GM23248 (cell line): ENCODE results near the gene DMGDH. TPM values are rescaled to one million over a fixed set of nuclear protein-coding genes. Genes with fewer than 3 reads are reported as not detected.

Experiments used
- DNase-seq: peaks from one replicate; pipeline ENCODE4 v3.0.0-alpha.2; 2015
- H2AFZ ChIP-seq: fragments of 200-600 bp; sonication (generic); 2 replicates; pipeline ENCODE4 v1.6.1; 2016; ENCODE audit warnings: antibody characterized with exemption
- H3F3A ChIP-seq: fragments of 200-600 bp; sonication (generic); 2 replicates; pipeline ENCODE4 v1.6.1; 2016; ENCODE audit warnings: mild to moderate bottlenecking, antibody characterized with exemption, mixed run types; ENCODE audit not compliant: insufficient read depth
- H3K27ac ChIP-seq: fragments of 200-600 bp; sonication (generic); 2 replicates; pipeline ENCODE4 v1.5.1; 2016; ENCODE audit warnings: mild to moderate bottlenecking
- H3K27me3 ChIP-seq: fragments of 200-600 bp; sonication (generic); replicated peaks from 2 replicates; pipeline ENCODE4 v1.6.1; 2016; ENCODE audit warnings: mild to moderate bottlenecking; ENCODE audit not compliant: insufficient read depth
- H3K36me3 ChIP-seq: fragments of 200-600 bp; sonication (generic); 2 replicates; pipeline ENCODE4 v1.6.1; 2016; ENCODE audit warnings: low read depth, mild to moderate bottlenecking
- H3K4me1 ChIP-seq: fragments of 200-600 bp; sonication (generic); 2 replicates; pipeline ENCODE4 v1.6.1; 2016; ENCODE audit warnings: mild to moderate bottlenecking; ENCODE audit not compliant: insufficient read depth
- H3K4me2 ChIP-seq: fragments of 200-600 bp; sonication (generic); one replicate; pipeline ENCODE4 v1.6.1; 2016; ENCODE audit warnings: mild to moderate bottlenecking; ENCODE audit not compliant: unreplicated experiment
- H3K4me3 ChIP-seq: fragments of 200-600 bp; sonication (generic); 2 replicates; pipeline ENCODE4 v1.5.1; 2016; ENCODE audit warnings: mild to moderate bottlenecking
- H3K79me2 ChIP-seq: fragments of 200-600 bp; sonication (generic); 2 replicates; pipeline ENCODE4 v1.6.1; 2016; ENCODE audit warnings: mild to moderate bottlenecking; ENCODE audit not compliant: insufficient read depth
- H3K9ac ChIP-seq: fragments of 200-600 bp; sonication (generic); 2 replicates; pipeline ENCODE4 v1.6.1; 2016; ENCODE audit warnings: mild to moderate bottlenecking
- H3K9me2 ChIP-seq: fragments of 200-600 bp; sonication (generic); 2 replicates; pipeline ENCODE4 v1.6.1; 2016; ENCODE audit warnings: mixed run types, mild to moderate bottlenecking, moderate library complexity; ENCODE audit not compliant: insufficient read depth
- H3K9me3 ChIP-seq: fragments of 200-600 bp; sonication (generic); one replicate; pipeline ENCODE4 v1.6.1; 2017; ENCODE audit warnings: low read depth
- H4K20me1 ChIP-seq: fragments of 200-600 bp; sonication (generic); 2 replicates; pipeline ENCODE4 v1.6.0; 2016; ENCODE audit not compliant: insufficient read depth
- EZH2 ChIP-seq: fragments of 200-600 bp; sonication (generic); IDR thresholded peaks from 2 replicates; pipeline ENCODE4 v1.6.1; 2018; ENCODE audit warnings: antibody characterized with exemption, mild to moderate bottlenecking; ENCODE audit not compliant: insufficient read depth, poor library complexity, severe bottlenecking
- EZH2phosphoT487 ChIP-seq: fragments of 200-600 bp; sonication (generic); IDR thresholded peaks from 2 replicates; pipeline ENCODE4 v1.6.1; 2018; ENCODE audit warnings: antibody characterized with exemption, moderate library complexity, mild to moderate bottlenecking, low read depth; ENCODE audit not compliant: insufficient read depth
- WGBS, 2 experiments: methylation state at CpG; one replicate each; pipeline ENCODE4 v1.1.6; 2015 to 2017; ENCODE audit warnings: low lambda C conversion rate in 2 of 2, low coverage in 1 of 2; ENCODE audit errors: missing lambda C conversion rate in 2 of 2; 5-methylcytosine and 5-hydroxymethylcytosine counted together
- in situ Hi-C: fragments of 300-500 bp; cut with MboI; formaldehyde crosslinking; loops from 2 replicates; pipeline ENCODE4 v1.15.0; 2020
- polyA plus RNA-seq: library from polyadenylated mRNA; unstranded; fragments of >200 nt; fragmentation: Nextera tagmentation; extraction: Ambion mirVana; gene quantifications from 2 replicates; pipeline ENCODE4 v1.2.1, GENCODE V29; 2016
- total RNA-seq: library from RNA; depleted of rRNA; stranded (reverse); fragments of >200 nt; shearing (Covaris generic); gene quantifications from 2 replicates; pipeline ENCODE4 v1.2.3, GENCODE V29; 2014

DMGDH gene
- total and polyA plus RNA-seq, 2 experiments from 2014 or later = 1.5 to 1.6 TPM

DNA sequence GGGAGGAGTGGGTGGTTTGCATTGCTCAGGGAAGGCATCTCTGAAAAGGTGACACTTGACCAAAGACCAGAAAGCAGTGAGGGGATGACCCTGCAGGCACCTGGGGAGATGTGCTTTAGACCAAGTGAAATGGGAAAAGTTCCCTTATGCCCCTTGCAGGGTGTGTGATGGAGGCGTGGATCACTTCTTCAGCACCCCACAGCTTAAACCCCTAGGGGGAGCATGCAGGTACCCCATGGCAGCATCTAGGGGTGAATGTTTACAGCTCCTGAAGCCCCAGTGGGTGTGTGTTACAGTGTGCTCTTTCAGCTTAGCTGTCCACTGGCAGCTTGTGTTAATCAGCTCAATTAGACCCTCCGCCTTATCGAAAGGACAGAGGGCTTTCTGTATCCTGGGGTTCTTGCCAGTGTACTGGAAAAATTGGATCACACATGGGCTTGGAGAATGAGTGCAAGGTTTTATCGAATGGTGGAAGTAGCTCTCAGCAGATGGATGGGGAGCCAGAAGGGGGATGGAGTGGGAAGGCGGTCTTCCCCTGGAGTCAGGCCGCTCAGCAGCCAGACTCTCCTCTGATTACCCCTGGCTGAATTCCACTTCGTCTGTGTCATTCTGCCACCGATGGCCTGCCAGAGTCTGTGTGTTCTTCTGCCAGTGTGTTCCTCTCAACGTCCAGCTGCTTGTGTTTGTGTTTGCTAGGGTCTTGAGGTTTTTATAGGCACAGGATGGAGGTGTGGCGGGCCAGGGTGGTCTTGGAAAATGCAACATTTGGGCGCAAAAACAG is 6.4 kb upstream of the DMGDH start:
- no peak for TF ChIP-seq EZH2
- TF ChIP-seq EZH2phosphoT487 = no peak
- Histone ChIP-seq H3K36me3 (no peaks in the 10 kb centered on the region), H3K4me2 (no peak overlapping the region), H3K9me3 (no peaks in the 10 kb centered on the region), H4K20me1 (no peaks in the 10 kb centered on the region), H3F3A (peaks cover 3% of the 10 kb centered on the region; the same call in 1 of the 2 replicates), H3K27ac (no peak overlapping the region), H3K27me3 (no peaks in the 10 kb centered on the region), H2AFZ (no peak overlapping the region), H3K4me1 (0 out of 2 replicates have a peak, but pooled peaks cover 3% of the 10 kb centered on the region), H3K79me2 (no peaks in the 10 kb centered on the region), H3K9me2 (no peaks in the 10 kb centered on the region), H3K4me3 (no peak overlapping the region), H3K9ac (no peak overlapping the region)
- in situ Hi-C loops = no loop called here
- peak; percentile 43 for DNase-seq
- 59 to 64% methylated on average over 11 of the region's 11 CpGs for WGBS, 2 experiments

GRCh38 chr5:79074641-79075040 is 5.2 kb upstream of the DMGDH start:
- H3K79me2 ChIP-seq = no peaks in the 10 kb centered on the region
- DNase-seq = peak; percentile 72
- H3K4me1 ChIP-seq = 0 out of 2 replicates have a peak, but pooled peaks cover 3% of the 10 kb centered on the region
- in situ Hi-C loops = no loop called here
- H4K20me1 ChIP-seq = no peaks in the 10 kb centered on the region
- no peak overlapping the region for H3K9ac ChIP-seq
- no peak overlapping the region for H3K27ac ChIP-seq
- TF ChIP-seq EZH2phosphoT487 (no peak), EZH2 (no peak)
- no peak overlapping the region for H3K4me3 ChIP-seq
- H2AFZ ChIP-seq = no peak overlapping the region
- no peaks in the 10 kb centered on the region for H3K27me3 ChIP-seq
- H3K9me2 ChIP-seq = no peaks in the 10 kb centered on the region
- no peaks in the 10 kb centered on the region for H3K9me3 ChIP-seq
- 51 to 57% methylated on average over 6 of the region's 6 CpGs for WGBS, 2 experiments
- peaks cover 12% of the 10 kb centered on the region; the same call in 1 of the 2 replicates for H3F3A ChIP-seq
- H3K4me2 ChIP-seq = no peak overlapping the region
- H3K36me3 ChIP-seq = no peaks in the 10 kb centered on the region

- H3K36me3 ChIP-seq = no peaks in the 10 kb centered on the region
- in situ Hi-C loops = no loop called here
- H3K27ac ChIP-seq = peak overlapping the region; percentile 29
- H3K9me2 ChIP-seq = no peaks in the 10 kb centered on the region
- no peaks in the 10 kb centered on the region for H3K4me1 ChIP-seq
- peak overlapping the region; percentile 63 for H3K4me3 ChIP-seq
- peak; percentile 59 for DNase-seq
- H3K27me3 ChIP-seq = no peaks in the 10 kb centered on the region
- 8 to 9% methylated on average over 9 of the region's 9 CpGs for WGBS, 2 experiments
- H3K9ac ChIP-seq = peak overlapping the region; percentile 68
- H3F3A ChIP-seq = peaks cover 12% of the 10 kb centered on the region; the same call in 1 of the 2 replicates
- no peaks in the 10 kb centered on the region for H3K9me3 ChIP-seq
- H4K20me1 ChIP-seq = no peaks in the 10 kb centered on the region
- peak overlapping the region; percentile 92 for H2AFZ ChIP-seq
- H3K4me2 ChIP-seq = peak overlapping the region; percentile 49
- TF ChIP-seq EZH2phosphoT487 (no peak), EZH2 (no peak)
- H3K79me2 ChIP-seq = no peaks in the 10 kb centered on the region
Observed at GRCh38 chr5:79070350-79070667, 835 bp upstream of the DMGDH start.

DNA sequence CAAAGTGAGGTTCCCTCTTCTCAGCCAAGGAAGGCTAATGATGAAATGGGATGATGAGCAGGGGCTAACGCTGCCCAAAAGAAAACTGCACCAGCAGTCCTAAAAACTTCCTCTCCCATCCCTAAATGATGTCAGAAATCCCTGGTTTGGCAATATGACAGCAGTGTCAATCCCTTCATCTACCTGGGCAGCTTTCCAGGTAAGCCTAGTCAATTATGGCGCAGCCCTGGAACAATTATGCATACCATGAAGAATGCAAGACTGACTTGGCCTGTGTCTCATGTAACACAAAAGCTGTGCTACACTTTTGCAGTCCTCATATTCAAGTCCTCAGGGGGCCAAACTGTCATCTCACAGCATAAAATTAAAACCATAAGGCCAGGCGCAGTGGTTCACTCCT is 7.0 kb downstream of the DMGDH start:
- H3K4me3 ChIP-seq = no peak overlapping the region
- 81 to 82% methylated on average over 3 of the region's 3 CpGs for WGBS, 2 experiments
- no peaks in the 10 kb centered on the region for H4K20me1 ChIP-seq
- H3K9me3 ChIP-seq = no peaks in the 10 kb centered on the region
- H3K9me2 ChIP-seq = no peaks in the 10 kb centered on the region
- no peak overlapping the region for H2AFZ ChIP-seq
- H3F3A ChIP-seq = no peaks in the 10 kb centered on the region
- H3K4me1 ChIP-seq = no peaks in the 10 kb centered on the region
- no peak for TF ChIP-seq EZH2phosphoT487
- TF ChIP-seq EZH2 = no peak
- DNase-seq = no peak
- H3K79me2 ChIP-seq = no peaks in the 10 kb centered on the region
- no peak overlapping the region for H3K9ac ChIP-seq
- H3K4me2 ChIP-seq = no peak overlapping the region
- in situ Hi-C loops = no loop called here
- no peaks in the 10 kb centered on the region for H3K36me3 ChIP-seq
- no peaks in the 10 kb centered on the region for H3K27me3 ChIP-seq
- no peak overlapping the region for H3K27ac ChIP-seq
